Tibial nerve (tissue), 3 donors: ENCODE measurements around the gene SPCS3.

Source experiments
- CTCF ChIP-seq, 5 experiments: fragments of 200-600 bp in 3 of 5; fragments of 450-650 bp in 2 of 5; sonication (generic) in 3 of 5; IDR thresholded peaks; one replicate each; pipeline ENCODE4 v1.5.1; 2016 to 2019; ENCODE audit warnings: antibody characterized with exemption in 5 of 5, mild to moderate bottlenecking in 3 of 5, moderate library complexity in 2 of 5
- POLR2A ChIP-seq, 2 donors: fragments of 450-650 bp; IDR thresholded peaks; one replicate each; pipeline ENCODE4 v1.6.1; 2017; ENCODE audit warnings: antibody characterized with exemption in 2 of 2, mild to moderate bottlenecking in 2 of 2, moderate library complexity in 2 of 2

- TF ChIP-seq CTCF (IDR thresholded peaks at IDR 0.05) (no peak), POLR2A (IDR thresholded peaks at IDR 0.05) (peak in 1 of 2 donors; percentile 13)
Measured at GRCh38 chr4:176320340-176320975, 692 bp downstream of the SPCS3 start.
